ENCODE results near the gene HOXA9. TPM values are rescaled to one million over a fixed set of nuclear protein-coding genes. Genes with fewer than 3 reads are reported as not detected.

Gene HOXA9
- total RNA-seq, 2 donors from 2014 or later = not detected

DNA sequence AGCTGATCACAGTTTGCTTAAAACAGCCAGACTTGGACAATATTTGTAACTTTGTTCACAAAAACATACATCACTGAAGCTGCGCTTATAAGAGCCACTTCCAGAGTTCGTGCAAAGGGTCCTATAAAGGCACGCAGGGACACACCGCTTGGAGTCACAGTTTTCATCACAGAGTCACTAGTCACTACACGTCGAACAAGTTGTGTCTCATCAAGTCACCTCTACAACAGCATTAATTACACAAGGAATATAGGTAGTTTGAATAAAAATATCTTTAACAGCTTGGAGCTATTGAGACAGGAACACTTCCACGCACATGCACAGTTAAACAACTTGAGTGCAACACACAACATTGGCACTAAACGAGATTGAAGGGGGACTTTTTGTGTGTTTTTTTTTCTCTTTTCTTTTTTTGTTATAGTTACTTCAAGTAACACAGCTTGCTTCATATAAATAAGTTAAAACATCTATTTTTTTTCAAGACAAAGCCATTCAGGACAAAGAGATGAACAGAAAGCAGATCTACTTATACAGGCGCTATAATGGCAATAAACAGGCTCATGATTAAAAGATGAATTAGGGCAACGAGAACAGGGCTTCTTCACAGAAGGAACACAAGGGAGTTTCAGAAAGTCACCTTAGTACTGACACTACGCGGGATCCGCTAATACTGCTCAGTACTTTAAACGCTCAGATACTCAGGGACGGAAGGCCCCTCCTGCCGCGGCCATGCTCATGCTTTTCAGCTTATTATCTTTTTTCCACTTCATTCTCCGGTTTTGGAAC is 24.0 kb downstream of the HOXA9 start:
- ATAC-seq (ENCODE audit: insufficient number of reproducible peaks, low FRiP score, low read depth) = no peak
- no peaks in the 10 kb centered on the region for H3K9me3 ChIP-seq
- no peak for DNase-seq (ENCODE audit: low spot score)
- peaks cover 5 to 26% of the 10 kb centered on the region in 2 donors for H3K4me1 ChIP-seq (ENCODE audit: control insufficient read depth in 1 of 2, low read depth in 2 of 2)
- H3K36me3 ChIP-seq = peaks cover 11% of the 10 kb centered on the region
- peak overlapping the region; percentile 84 for H3K4me3 ChIP-seq
- TF ChIP-seq, protein P1, sequence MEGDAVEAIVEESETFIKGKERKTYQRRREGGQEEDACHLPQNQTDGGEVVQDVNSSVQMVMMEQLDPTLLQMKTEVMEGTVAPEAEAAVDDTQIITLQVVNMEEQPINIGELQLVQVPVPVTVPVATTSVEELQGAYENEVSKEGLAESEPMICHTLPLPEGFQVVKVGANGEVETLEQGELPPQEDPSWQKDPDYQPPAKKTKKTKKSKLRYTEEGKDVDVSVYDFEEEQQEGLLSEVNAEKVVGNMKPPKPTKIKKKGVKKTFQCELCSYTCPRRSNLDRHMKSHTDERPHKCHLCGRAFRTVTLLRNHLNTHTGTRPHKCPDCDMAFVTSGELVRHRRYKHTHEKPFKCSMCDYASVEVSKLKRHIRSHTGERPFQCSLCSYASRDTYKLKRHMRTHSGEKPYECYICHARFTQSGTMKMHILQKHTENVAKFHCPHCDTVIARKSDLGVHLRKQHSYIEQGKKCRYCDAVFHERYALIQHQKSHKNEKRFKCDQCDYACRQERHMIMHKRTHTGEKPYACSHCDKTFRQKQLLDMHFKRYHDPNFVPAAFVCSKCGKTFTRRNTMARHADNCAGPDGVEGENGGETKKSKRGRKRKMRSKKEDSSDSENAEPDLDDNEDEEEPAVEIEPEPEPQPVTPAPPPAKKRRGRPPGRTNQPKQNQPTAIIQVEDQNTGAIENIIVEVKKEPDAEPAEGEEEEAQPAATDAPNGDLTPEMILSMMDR (IDR thresholded peaks at IDR 0.05) = no peak
- peak overlapping the region; percentile 95 to 97 for H3K27ac ChIP-seq
- H3K27me3 ChIP-seq (replicated peaks; ENCODE audit: insufficient read depth) = no peaks in the 10 kb centered on the region

GRCh38 chr7:27140126-27140857 is 25.0 kb downstream of the HOXA9 start:
- H3K4me3 ChIP-seq = peak overlapping the region; percentile 48
- DNase-seq (ENCODE audit: low spot score) (no peak), ATAC-seq (ENCODE audit: insufficient number of reproducible peaks, low FRiP score, low read depth) (no peak)
- H3K9me3 ChIP-seq = no peaks in the 10 kb centered on the region
- H3K27me3 ChIP-seq (replicated peaks; ENCODE audit: insufficient read depth) = no peaks in the 10 kb centered on the region
- TF ChIP-seq, protein P1 (IDR thresholded peaks at IDR 0.05) = no peak
- H3K36me3 ChIP-seq = peaks cover 9% of the 10 kb centered on the region
- H3K27ac ChIP-seq = peak overlapping the region; percentile 66 to 95
- H3K4me1 ChIP-seq (ENCODE audit: control insufficient read depth in 1 of 2, low read depth in 2 of 2) = peaks cover 7 to 33% of the 10 kb centered on the region in 2 donors

DNA sequence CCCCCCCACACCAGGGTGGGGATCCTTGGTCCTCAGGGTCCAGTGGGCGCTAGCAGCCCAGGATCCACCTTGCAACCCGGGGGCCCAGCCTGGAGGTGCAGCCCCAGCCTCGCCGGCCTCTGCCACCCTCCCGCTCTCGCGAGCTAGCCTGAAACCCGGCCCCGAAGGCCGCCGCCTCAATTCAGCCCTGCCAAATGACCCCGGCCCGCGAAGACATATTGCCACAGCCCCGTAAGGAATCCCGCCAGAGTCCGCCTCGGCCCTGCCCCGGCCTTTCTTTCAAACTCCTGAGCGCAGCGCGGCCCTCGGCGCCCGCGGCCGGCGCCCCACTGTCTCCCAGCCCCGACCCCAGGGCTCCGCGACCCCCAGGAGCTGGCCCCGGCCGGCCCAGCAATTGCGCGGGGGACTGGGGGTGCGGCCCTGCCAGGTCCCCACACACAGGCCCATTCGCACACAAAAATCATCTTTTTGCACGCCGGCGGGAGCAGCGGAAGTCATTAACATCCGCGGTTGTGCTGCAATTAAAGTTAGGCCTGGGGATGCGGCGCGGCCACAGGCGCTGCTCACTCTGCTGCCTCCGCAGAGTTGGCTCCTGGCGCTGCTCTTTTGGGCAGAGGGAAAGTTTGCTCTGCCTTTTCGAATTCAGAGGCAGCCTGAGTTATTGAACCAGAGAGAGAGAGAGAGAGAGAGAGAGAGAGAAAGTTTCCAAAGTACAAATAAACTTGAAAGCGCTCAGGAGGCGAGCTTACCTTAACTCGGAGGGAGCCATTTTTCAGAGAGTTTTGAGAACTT is 25.8 kb downstream of the HOXA9 start:
- Histone ChIP-seq H3K27ac (peak overlapping the region; percentile 66 to 95), H3K4me1 (ENCODE audit: control insufficient read depth in 1 of 2, low read depth in 2 of 2) (peaks cover 7 to 33% of the 10 kb centered on the region in 2 donors), H3K4me3 (peak overlapping the region; percentile 48), H3K36me3 (peaks cover 3% of the 10 kb centered on the region), H3K27me3 (replicated peaks; ENCODE audit: insufficient read depth) (no peaks in the 10 kb centered on the region), H3K9me3 (no peaks in the 10 kb centered on the region)
- TF ChIP-seq, protein P1 (IDR thresholded peaks at IDR 0.05) = no peak
- no peak for DNase-seq (ENCODE audit: low spot score)
- ATAC-seq (ENCODE audit: insufficient number of reproducible peaks, low FRiP score, low read depth) = no peak

DNA sequence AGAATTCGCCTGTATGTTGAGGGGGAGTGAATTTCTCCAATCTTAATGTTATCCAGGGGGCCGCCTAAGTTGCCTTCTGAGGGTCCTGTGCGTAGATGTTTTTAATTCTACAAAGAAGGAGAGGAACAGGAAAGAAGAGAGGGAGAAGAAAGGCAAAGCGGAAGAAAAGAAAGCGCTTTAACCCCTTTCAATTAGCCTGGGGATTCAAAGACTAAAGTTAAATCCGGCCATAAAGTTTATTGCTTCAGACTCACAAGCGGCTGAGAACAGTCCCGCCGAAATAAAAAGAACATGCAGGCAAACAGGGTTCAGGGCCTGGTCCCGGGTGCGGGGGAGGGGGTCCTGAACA is 26.4 kb downstream of the HOXA9 start:
- peaks cover 3% of the 10 kb centered on the region for H3K36me3 ChIP-seq
- H3K4me3 ChIP-seq = peak overlapping the region; percentile 48
- TF ChIP-seq, protein P1 (IDR thresholded peaks at IDR 0.05) = no peak
- no peaks in the 10 kb centered on the region for H3K27me3 ChIP-seq (replicated peaks; ENCODE audit: insufficient read depth)
- ATAC-seq (ENCODE audit: insufficient number of reproducible peaks, low FRiP score, low read depth) (no peak), DNase-seq (ENCODE audit: low spot score) (no peak)
- peak overlapping the region; percentile 66 to 95 for H3K27ac ChIP-seq
- peaks cover 7 to 33% of the 10 kb centered on the region in 2 donors for H3K4me1 ChIP-seq (ENCODE audit: control insufficient read depth in 1 of 2, low read depth in 2 of 2)
- H3K9me3 ChIP-seq = no peaks in the 10 kb centered on the region

DNA sequence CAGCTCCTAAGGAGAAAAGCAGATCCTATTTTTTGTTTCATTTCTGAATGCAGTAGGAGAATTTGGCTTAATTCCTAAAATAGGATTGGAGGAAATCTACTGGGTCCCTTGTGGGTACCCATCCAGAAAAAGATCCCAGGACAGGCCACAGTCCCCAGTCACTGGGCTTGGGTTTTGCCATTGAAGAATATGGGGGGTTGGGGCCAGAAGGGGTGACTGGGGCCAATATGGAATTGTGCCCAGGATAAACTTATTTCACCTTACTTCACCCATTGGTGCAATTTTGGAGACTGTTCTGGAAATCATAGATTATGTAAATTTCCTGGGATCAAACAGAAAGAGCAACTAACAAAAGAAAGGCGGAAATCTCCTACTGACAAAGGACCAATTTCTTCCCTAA is 26.9 kb downstream of the HOXA9 start:
- Histone ChIP-seq H3K4me1 (ENCODE audit: control insufficient read depth in 1 of 2, low read depth in 2 of 2) (peaks cover 7 to 33% of the 10 kb centered on the region in 2 donors), H3K4me3 (peak overlapping the region; percentile 48), H3K36me3 (peaks cover 3% of the 10 kb centered on the region), H3K27me3 (replicated peaks; ENCODE audit: insufficient read depth) (no peaks in the 10 kb centered on the region), H3K9me3 (no peaks in the 10 kb centered on the region), H3K27ac (peak overlapping the region; percentile 66 to 95)
- ATAC-seq (ENCODE audit: insufficient number of reproducible peaks, low FRiP score, low read depth) = no peak
- TF ChIP-seq, protein P1 (IDR thresholded peaks at IDR 0.05) = no peak
- DNase-seq (ENCODE audit: low spot score) = no peak
